A549 treated with GW870086 at 1 μM for 4 hours (cell line): Measurements from ENCODE around the gene LDLR. TPM values are rescaled to one million over a fixed set of nuclear protein-coding genes. Genes with fewer than 3 reads are reported as not detected.

Source experiments
- total RNA-seq: library from RNA; stranded (reverse); fragments of 200-300 nt; extraction: Qiagen RNA extraction; gene quantifications from 5 replicates; pipeline ENCODE4 v1.2.3, GENCODE V29; 2022; ENCODE audit warnings: low read depth

LDLR gene
- total RNA-seq, result 23.2 to 36.1 TPM (median 34.3 TPM) in 5 replicates

DNA sequence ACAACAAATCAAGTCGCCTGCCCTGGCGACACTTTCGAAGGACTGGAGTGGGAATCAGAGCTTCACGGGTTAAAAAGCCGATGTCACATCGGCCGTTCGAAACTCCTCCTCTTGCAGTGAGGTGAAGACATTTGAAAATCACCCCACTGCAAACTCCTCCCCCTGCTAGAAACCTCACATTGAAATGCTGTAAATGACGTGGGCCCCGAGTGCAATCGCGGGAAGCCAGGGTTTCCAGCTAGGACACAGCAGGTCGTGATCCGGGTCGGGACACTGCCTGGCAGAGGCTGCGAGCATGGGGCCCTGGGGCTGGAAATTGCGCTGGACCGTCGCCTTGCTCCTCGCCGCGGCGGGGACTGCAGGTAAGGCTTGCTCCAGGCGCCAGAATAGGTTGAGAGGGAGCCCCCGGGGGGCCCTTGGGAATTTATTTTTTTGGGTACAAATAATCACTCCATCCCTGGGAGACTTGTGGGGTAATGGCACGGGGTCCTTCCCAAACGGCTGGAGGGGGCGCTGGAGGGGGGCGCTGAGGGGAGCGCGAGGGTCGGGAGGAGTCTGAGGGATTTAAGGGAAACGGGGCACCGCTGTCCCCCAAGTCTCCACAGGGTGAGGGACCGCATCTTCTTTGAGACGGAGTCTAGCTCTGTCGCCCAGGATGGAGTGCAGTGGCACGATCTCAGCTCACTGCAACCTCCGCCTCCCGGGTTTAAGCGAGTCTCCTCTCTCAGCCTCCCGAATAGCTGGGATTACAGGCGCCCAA is at the start of gene LDLR:
Gene LDLR, plus strand, starts transcription at position 210 of the 760 bp plus-strand sequence. Its CDS starts 86 bp downstream, at position 296.

DNA sequence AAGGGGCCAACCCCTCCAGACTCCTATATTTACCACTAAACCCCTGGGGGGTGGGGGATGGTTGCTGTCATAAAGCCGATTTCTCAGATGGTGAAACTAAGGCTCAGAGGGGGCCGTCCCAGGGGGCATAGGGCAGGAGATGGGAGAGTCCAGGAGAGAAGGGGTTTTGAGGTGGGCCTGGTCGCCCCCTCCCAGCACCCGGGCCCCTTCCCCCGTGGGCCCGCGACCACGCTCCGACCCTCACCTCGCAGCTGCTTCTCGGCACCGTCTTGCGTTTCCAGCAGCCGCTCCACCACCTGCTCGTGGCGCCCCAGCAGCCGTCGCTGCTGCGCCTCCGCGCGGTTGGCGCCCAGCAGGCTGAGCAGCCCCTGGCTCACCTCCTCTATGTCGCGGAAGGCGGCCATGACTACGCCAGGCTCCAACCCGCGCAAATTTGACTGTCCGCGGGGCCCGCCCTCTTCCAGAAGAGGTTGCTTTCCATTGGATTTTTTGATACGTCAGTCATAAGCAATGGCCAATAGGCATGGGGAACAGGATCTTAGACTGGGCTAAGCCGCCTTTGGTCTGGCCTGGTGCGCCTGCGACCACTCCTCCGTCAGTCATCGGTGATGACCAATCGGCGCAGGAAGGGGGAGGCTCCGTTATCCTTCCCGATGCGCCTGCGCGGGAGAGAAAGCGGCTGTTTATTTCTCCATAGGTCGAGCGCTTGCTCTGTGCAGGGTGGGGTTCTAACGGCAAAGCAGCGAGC is 66.3 kb downstream of the LDLR start, which contains the start of gene SPC24:
Gene SPC24, minus strand, starts transcription at position 410 of the 748 bp plus-strand sequence. Its CDS starts 6 bp downstream, at position 404.

Other genes starting within 250 kb of the LDLR start
- gene C19orf38, start 241.0 kb upstream of the LDLR start, total RNA-seq, result 0.21 to 0.23 TPM in 2 of 5 replicates, not detected in the others
- 36.4 to 50.1 TPM (median 47.1 TPM) in 5 replicates for gene CARM1, start 217.9 kb upstream of the LDLR start, total RNA-seq
- gene YIPF2, start 160.8 kb upstream of the LDLR start, total RNA-seq, result 16.3 to 22.0 TPM (median 19.2 TPM) in 5 replicates
- gene TIMM29, start 160.7 kb upstream of the LDLR start, total RNA-seq, result 12.7 to 19.1 TPM (median 18.4 TPM) in 5 replicates
- gene SMARCA4, start 128.4 kb upstream of the LDLR start, total RNA-seq, result 7.1 to 11.0 TPM (median 8.5 TPM) in 5 replicates
- 15.6 to 22.5 TPM (median 21.0 TPM) in 5 replicates for gene SPC24, start 66.3 kb downstream of the LDLR start, total RNA-seq
- gene KANK2, start 108.1 kb downstream of the LDLR start, total RNA-seq, result 38.1 to 62.3 TPM (median 57.4 TPM) in 5 replicates
- gene ANGPTL8, start 150.2 kb downstream of the LDLR start, total RNA-seq, result not detected in 5 replicates
- 6.6 to 10.9 TPM (median 9.9 TPM) in 5 replicates for gene DOCK6, start 173.1 kb downstream of the LDLR start, total RNA-seq
- gene TSPAN16, start 206.7 kb downstream of the LDLR start, total RNA-seq, result not detected in 5 replicates